ENCODE measurements around the gene MRPL58. TPM values are rescaled to one million over a fixed set of nuclear protein-coding genes. Genes with fewer than 3 reads are reported as not detected.

The MRPL58 gene
- total RNA-seq, 1 donor from 2014 or later = 31.8 TPM

DNA sequence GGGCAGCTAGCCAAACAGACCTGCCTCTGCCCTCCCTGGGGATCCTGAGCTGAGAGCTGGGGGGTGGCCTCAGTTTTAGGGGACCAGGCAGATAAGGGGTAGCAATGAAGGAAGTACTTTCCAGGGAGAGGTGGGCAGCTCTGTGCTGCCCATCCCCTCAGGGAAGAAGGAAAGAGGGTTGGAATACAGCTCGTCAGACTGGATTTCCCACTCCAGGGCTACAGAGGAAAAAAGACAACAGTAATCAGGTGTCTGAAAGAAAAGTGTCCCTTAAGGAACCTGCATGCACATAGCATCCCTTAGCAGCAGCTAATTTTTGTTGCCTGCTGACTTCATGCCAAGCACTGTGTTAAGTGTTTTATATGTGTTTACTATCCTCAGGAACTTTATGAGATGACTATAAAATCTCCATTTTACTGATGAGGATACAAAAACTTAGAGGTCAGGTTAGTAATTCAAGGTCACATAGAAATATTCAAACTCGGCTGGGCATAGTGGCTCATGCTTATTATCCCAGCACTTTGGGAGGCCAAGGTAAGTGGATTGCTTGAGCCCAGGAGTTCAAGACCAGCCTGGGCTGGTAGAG lies 3.2 kb upstream of the MRPL58 start:
- ChIA-PET CTCF (no interaction called here), POLR2A (interaction anchor here (0.7 kb wide), 2 partner anchors 218 to 220 kb away, joined by 3 to 6 read pairs; no protein-coding TSS in a partner anchor)
- no peak for TF ChIP-seq CTCF (IDR thresholded peaks at IDR 0.05)
- Mint-ChIP-seq H3K36me3 (ENCODE audit: low read depth) (peaks cover 6% of the 10 kb centered on the region), H3K27me3 (peaks cover 4% of the 10 kb centered on the region), H3K27ac (no peak overlapping the region), H3K4me3 (no peak overlapping the region), H3K9me3 (no peaks in the 10 kb centered on the region), H3K4me1 (peaks cover 19% of the 10 kb centered on the region)
- DNase-seq = no peak
- no peak for ATAC-seq (ENCODE audit: low read depth)
- intact Hi-C loops (cut with micrococcal nuclease) = no loop called here

- no peak for TF ChIP-seq CTCF (IDR thresholded peaks at IDR 0.05)
- ATAC-seq (ENCODE audit: low read depth) (no peak), DNase-seq (no peak)
- Mint-ChIP-seq H3K9me3 (no peaks in the 10 kb centered on the region), H3K4me3 (peak overlapping the region; percentile 41), H3K36me3 (ENCODE audit: low read depth) (peaks cover 14% of the 10 kb centered on the region), H3K27ac (peak overlapping the region; percentile 53), H3K4me1 (peaks cover 29% of the 10 kb centered on the region), H3K27me3 (peaks cover 2% of the 10 kb centered on the region)
- CTCF ChIA-PET = interaction anchor here (0.7 to 3.7 kb wide), 6 partner anchors 23 to 250 kb away, joined by 3 to 33 read pairs (median 3); partner anchors contain the start of genes ATP5PD, KCTD2 and NT5C
- intact Hi-C loops (cut with micrococcal nuclease) = no loop called here
- POLR2A ChIA-PET = interaction anchor here (0.7 to 2.8 kb wide), 3 partner anchors 21 to 278 kb away, joined by 3 to 23 read pairs (median 4); partner anchors contain the start of genes CDR2L and SLC25A19
Observed at GRCh38 chr17:75010683-75011400, 1.6 kb upstream of the MRPL58 start.

GRCh38 chr17:75011401-75012095 lies 922 bp upstream of the MRPL58 start:
- ATAC-seq (ENCODE audit: low read depth) = no peak
- intact Hi-C loops (cut with micrococcal nuclease) = loop anchor here (1.0 kb wide), 6 partner anchors 21 to 120 kb away; partner anchors contain the start of genes CDR2L, KCTD2 and NT5C
- peaks cover 19% of the 10 kb centered on the region for H3K36me3 Mint-ChIP-seq (ENCODE audit: low read depth)

DNA sequence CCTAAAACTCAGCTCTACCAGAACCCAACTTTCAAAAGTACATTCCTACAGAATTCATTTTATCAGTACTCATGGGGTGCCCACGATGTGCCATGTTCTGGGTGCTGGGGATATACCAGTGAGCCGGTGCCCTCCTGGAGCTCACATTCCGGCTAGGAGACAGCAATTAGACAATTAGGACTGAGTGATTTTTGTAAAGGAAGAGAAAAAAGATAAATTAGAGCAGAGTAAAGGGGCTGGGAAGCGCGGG lies 449 bp upstream of the MRPL58 start:
- Mint-ChIP-seq H3K27me3 (no peaks in the 10 kb centered on the region), H3K4me1 (peaks cover 29% of the 10 kb centered on the region), H3K4me3 (peak overlapping the region; percentile 97), H3K9me3 (no peaks in the 10 kb centered on the region), H3K27ac (peak overlapping the region; percentile 89), H3K36me3 (ENCODE audit: low read depth) (peaks cover 24% of the 10 kb centered on the region)
- DNase-seq (no peak), ATAC-seq (ENCODE audit: low read depth) (no peak)
- intact Hi-C loops (cut with micrococcal nuclease) = loop anchor here (1.0 kb wide), 6 partner anchors 20 to 119 kb away; partner anchors contain the start of genes CDR2L, KCTD2 and NT5C
- POLR2A ChIA-PET = interaction anchor here (0.6 to 3.0 kb wide), 18 partner anchors 20 to 1264 kb away, joined by 3 to 28 read pairs (median 6); partner anchors contain the start of genes ARMC7, ATP5PD, CDR2L and FDXR
- CTCF ChIA-PET = interaction anchor here (0.9 to 3.7 kb wide), 6 partner anchors 12 to 248 kb away, joined by 3 to 33 read pairs (median 5); partner anchors contain the start of genes ATP5PD, CDR2L and KCTD2
- no peak for TF ChIP-seq CTCF (IDR thresholded peaks at IDR 0.05)

More at GRCh38 chr17:75011401-75012095, 922 bp upstream of the MRPL58 start:
- no peak for TF ChIP-seq CTCF (IDR thresholded peaks at IDR 0.05)
- Mint-ChIP-seq H3K9me3 (no peaks in the 10 kb centered on the region), H3K4me3 (peak overlapping the region; percentile 97), H3K4me1 (peaks cover 29% of the 10 kb centered on the region), H3K27ac (peak overlapping the region; percentile 89), H3K27me3 (no peaks in the 10 kb centered on the region)
- POLR2A ChIA-PET = interaction anchor here (0.5 to 2.8 kb wide), 15 partner anchors 20 to 1487 kb away, joined by 3 to 24 read pairs (median 6); partner anchors contain the start of genes ARMC7, ATP5PD, CDR2L and GGA3
- no peak for DNase-seq
- CTCF ChIA-PET = interaction anchor here (0.7 to 3.7 kb wide), 9 partner anchors 13 to 249 kb away, joined by 3 to 33 read pairs (median 3); partner anchors contain the start of genes ATP5PD, CDR2L, KCTD2 and NT5C
